ENCODE data around the gene GLRX5. TPM values are rescaled to one million over a fixed set of nuclear protein-coding genes. Genes with fewer than 3 reads are reported as not detected.
A peak's percentile ranks its signal among the peaks of the same experiment; 100 is the strongest.

GLRX5 gene
- total RNA-seq, 1 experiment from 2014 or later, result 73.1 TPM

DNA sequence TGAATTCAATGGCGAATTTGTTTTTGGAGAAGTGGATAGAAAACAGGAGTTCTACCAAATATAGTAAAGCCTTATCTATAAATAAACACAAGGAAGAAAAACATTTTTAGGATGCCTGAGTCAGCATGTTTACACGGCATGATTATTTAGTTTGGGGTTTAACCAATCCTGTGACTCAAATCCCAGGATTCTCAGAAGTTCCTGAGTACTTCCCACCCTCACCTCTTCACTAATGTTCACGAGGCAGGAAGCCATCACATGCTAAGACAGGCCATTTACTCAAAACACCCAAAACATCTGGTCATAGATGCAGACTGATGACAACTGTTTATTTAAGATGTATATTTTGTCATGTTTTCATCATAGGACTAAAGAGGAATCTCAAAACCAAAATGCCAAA is 3.4 kb upstream of the GLRX5 start:
- DNase-seq, result no peak
- Histone ChIP-seq H3K36me3 (replicated peaks; ENCODE audit: control insufficient read depth, insufficient read depth, low read length) (peaks cover 3% of the 10 kb centered on the region), H3K27me3 (ENCODE audit: control insufficient read depth, insufficient read depth, low read length) (no peaks in the 10 kb centered on the region), H3K4me3 (ENCODE audit: insufficient read depth, low read depth, low read length) (no peak overlapping the region)

GRCh38 chr14:95531969-95532368 is 2.9 kb upstream of the GLRX5 start:
- no peak overlapping the region for H3K4me3 ChIP-seq (ENCODE audit: insufficient read depth, low read depth, low read length)
- H3K27me3 ChIP-seq (ENCODE audit: control insufficient read depth, insufficient read depth, low read length), result no peaks in the 10 kb centered on the region
- no peak for DNase-seq
- peaks cover 3% of the 10 kb centered on the region for H3K36me3 ChIP-seq (replicated peaks; ENCODE audit: control insufficient read depth, insufficient read depth, low read length)

DNA sequence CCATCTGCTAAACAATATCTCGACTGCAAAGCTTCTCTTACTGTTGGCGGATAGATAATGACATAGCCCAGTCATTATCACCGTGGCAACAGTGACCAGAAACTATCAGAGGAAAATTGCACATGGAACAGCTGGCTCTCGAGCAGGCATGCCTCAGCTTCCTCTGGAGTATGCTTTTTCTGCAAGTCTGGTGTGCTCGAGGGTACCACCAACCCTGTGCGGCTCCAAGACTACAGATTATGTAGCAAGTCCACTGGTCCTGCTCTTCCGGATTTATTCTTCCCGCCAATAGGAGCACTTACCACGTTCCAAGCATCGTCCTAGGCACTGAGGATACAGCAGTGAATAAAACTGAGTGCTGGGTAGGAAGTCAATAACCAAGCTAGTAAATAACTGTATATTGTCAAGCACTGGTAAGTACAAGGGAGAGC is 1.4 kb upstream of the GLRX5 start:
- peaks cover 3% of the 10 kb centered on the region for H3K36me3 ChIP-seq (replicated peaks; ENCODE audit: control insufficient read depth, insufficient read depth, low read length)
- no peak for DNase-seq
- H3K27me3 ChIP-seq (ENCODE audit: control insufficient read depth, insufficient read depth, low read length), result no peaks in the 10 kb centered on the region
- peak overlapping the region; percentile 94 for H3K4me3 ChIP-seq (ENCODE audit: insufficient read depth, low read depth, low read length)

- Histone ChIP-seq H3K27me3 (ENCODE audit: control insufficient read depth, insufficient read depth, low read length) (no peaks in the 10 kb centered on the region), H3K4me3 (ENCODE audit: insufficient read depth, low read depth, low read length) (peak overlapping the region; percentile 94), H3K36me3 (replicated peaks; ENCODE audit: control insufficient read depth, insufficient read depth, low read length) (peaks cover 3% of the 10 kb centered on the region)
- DNase-seq, result no peak
Observed at GRCh38 chr14:95533822-95534221, 1.0 kb upstream of the GLRX5 start.

DNA sequence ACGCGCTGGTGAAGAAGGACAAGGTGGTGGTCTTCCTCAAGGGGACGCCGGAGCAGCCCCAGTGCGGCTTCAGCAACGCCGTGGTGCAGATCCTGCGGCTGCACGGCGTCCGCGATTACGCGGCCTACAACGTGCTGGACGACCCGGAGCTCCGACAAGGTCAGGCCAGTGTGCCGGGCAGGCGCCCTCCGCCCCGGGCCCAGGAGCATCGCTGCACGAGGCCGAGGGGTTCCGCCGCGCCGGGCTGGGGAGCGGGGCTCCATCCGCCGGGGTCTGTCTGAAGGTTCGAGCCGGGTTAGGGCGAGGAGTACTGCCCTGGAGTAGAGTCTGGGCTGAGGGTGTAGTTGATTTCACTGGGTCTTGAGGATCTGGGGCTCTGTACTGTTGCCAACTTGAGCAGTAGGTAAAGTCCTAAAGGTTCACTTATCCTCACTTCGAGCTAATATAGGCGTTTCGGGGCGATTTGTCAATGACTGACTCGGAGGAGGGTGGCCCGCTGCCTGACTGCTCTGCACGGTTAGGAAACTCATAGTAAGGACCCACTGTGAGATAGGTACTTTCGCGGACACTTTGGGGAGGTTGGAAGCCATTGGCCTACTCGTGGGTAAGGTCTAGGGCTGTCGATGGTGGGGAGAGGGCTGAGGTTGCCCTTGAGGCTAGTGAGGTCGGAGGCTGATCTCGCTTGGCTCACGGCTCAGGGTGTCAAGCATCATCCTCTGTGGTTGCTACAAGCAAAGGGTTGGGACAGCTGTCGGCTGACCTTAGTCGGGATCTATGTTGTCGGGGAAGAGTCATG is 574 bp downstream of the GLRX5 start:
- H3K36me3 ChIP-seq (replicated peaks; ENCODE audit: control insufficient read depth, insufficient read depth, low read length), result peaks cover 3% of the 10 kb centered on the region
- no peaks in the 10 kb centered on the region for H3K27me3 ChIP-seq (ENCODE audit: control insufficient read depth, insufficient read depth, low read length)
- DNase-seq, result peak; percentile 68
- H3K4me3 ChIP-seq (ENCODE audit: insufficient read depth, low read depth, low read length), result peak overlapping the region; percentile 92

GRCh38 chr14:95536036-95536593 is 1.3 kb downstream of the GLRX5 start:
- peak overlapping the region; percentile 92 for H3K4me3 ChIP-seq (ENCODE audit: insufficient read depth, low read depth, low read length)
- no peaks in the 10 kb centered on the region for H3K27me3 ChIP-seq (ENCODE audit: control insufficient read depth, insufficient read depth, low read length)
- peak; percentile 43 for DNase-seq
- peaks cover 3% of the 10 kb centered on the region for H3K36me3 ChIP-seq (replicated peaks; ENCODE audit: control insufficient read depth, insufficient read depth, low read length)

- no peak overlapping the region for H3K4me3 ChIP-seq (ENCODE audit: insufficient read depth, low read depth, low read length)
- DNase-seq, result no peak
- no peaks in the 10 kb centered on the region for H3K27me3 ChIP-seq (ENCODE audit: control insufficient read depth, insufficient read depth, low read length)
- H3K36me3 ChIP-seq (replicated peaks; ENCODE audit: control insufficient read depth, insufficient read depth, low read length), result peaks cover 3% of the 10 kb centered on the region
Observed at GRCh38 chr14:95536671-95537070, 1.8 kb downstream of the GLRX5 start.

GRCh38 chr14:95537298-95538089 is 2.6 kb downstream of the GLRX5 start:
- no peaks in the 10 kb centered on the region for H3K27me3 ChIP-seq (ENCODE audit: control insufficient read depth, insufficient read depth, low read length)
- no peak overlapping the region for H3K4me3 ChIP-seq (ENCODE audit: insufficient read depth, low read depth, low read length)
- DNase-seq, result no peak
- H3K36me3 ChIP-seq (replicated peaks; ENCODE audit: control insufficient read depth, insufficient read depth, low read length), result peaks cover 1% of the 10 kb centered on the region; the same call in 1 of the 2 replicates

DNA sequence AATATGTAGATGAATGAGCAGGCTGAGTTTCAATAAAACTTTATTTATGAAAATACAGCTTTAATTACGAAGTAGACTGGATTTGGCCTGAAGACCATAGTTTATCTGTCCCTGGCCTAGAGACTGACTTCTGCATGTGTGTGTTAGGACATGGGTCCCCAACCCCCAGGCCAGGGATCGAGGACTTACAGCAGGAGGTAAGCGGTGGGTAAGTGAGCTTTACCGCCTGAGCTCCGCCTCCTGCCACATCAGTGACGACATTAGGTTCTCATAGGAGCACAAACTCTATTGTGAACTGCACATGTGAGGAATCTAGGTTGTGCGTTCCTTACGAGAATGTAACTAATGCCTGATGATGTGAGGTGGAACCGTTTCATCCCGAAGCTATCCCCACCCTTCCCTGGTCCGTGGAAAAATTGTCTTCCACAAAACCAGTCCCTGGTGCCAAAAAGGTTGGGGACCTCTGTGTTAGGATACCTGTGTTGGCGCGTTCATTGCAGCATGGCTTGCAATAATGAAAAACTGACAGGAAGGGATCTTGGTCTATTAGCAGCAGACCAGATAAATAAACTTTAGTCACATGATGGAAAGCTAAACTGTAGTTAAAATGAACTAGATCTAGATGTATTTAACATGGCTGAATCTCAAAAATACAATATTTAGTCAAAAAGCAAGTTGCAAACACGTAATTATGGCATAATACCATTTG is 4.1 kb downstream of the GLRX5 start:
- no peaks in the 10 kb centered on the region for H3K36me3 ChIP-seq (replicated peaks; ENCODE audit: control insufficient read depth, insufficient read depth, low read length)
- DNase-seq, result no peak
- no peak overlapping the region for H3K4me3 ChIP-seq (ENCODE audit: insufficient read depth, low read depth, low read length)
- no peaks in the 10 kb centered on the region for H3K27me3 ChIP-seq (ENCODE audit: control insufficient read depth, insufficient read depth, low read length)

DNA sequence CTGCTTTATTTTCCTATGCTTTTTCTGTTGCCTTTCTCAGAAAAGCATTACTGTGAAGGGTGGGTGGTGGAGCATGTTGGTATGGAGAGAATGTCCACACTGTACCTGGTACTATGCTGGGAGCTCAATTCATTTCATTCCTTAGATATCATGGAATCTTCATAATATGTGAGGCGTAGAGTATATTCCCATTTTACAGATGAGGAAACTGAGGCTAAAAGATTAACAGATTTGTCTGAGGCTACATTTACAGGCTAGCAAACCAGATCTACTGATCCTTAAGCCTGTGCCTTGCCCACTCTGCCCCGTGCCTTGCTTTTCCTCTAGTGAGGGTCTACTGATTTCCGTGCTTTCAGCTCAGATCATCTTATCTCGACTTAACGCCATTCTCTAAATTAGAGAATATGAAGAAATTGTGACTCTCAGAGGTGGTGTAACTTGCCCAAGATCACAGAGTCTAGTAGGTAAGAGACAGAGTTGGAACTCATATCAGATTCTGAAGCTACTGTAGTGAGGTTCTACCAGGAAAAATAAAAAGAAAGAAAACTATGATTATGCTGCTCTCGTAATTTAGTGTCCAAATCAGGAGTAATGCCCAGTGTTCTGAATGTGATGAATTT is 5.5 kb downstream of the GLRX5 start:
- H3K27me3 ChIP-seq (ENCODE audit: control insufficient read depth, insufficient read depth, low read length), result no peaks in the 10 kb centered on the region
- no peak overlapping the region for H3K4me3 ChIP-seq (ENCODE audit: insufficient read depth, low read depth, low read length)
- H3K36me3 ChIP-seq (replicated peaks; ENCODE audit: control insufficient read depth, insufficient read depth, low read length), result no peaks in the 10 kb centered on the region
- DNase-seq, result no peak

DNA sequence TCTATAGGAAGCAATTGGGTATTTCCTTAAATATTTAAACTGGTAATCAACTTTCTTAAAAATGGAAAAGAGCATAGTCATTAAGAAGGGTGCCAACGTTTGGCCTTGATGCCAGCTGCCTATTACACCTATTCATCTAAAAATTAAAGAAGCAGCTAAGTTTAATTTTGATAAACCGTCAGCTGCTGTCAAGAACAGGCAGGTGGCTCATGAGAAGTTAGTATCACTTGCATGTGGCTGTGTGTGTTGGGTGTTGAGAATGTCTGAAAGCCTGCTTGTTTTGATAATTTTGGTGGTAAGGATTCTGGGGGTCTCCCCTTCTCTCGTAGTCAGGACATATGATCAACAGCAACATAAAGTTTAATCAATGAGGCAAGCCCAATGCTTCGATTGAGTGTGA is 6.5 kb downstream of the GLRX5 start:
- Histone ChIP-seq H3K36me3 (replicated peaks; ENCODE audit: control insufficient read depth, insufficient read depth, low read length) (no peaks in the 10 kb centered on the region), H3K4me3 (ENCODE audit: insufficient read depth, low read depth, low read length) (no peak overlapping the region), H3K27me3 (ENCODE audit: control insufficient read depth, insufficient read depth, low read length) (no peaks in the 10 kb centered on the region)
- DNase-seq, result no peak

GRCh38 chr14:95541932-95542930 is 7.4 kb downstream of the GLRX5 start:
- DNase-seq, result no peak
- Histone ChIP-seq H3K27me3 (ENCODE audit: control insufficient read depth, insufficient read depth, low read length) (no peaks in the 10 kb centered on the region), H3K4me3 (ENCODE audit: insufficient read depth, low read depth, low read length) (no peak overlapping the region), H3K36me3 (replicated peaks; ENCODE audit: control insufficient read depth, insufficient read depth, low read length) (no peaks in the 10 kb centered on the region)

GRCh38 chr14:95543021-95543420 is 8.2 kb downstream of the GLRX5 start:
- H3K27me3 ChIP-seq (ENCODE audit: control insufficient read depth, insufficient read depth, low read length), result no peaks in the 10 kb centered on the region
- no peaks in the 10 kb centered on the region for H3K36me3 ChIP-seq (replicated peaks; ENCODE audit: control insufficient read depth, insufficient read depth, low read length)
- no peak overlapping the region for H3K4me3 ChIP-seq (ENCODE audit: insufficient read depth, low read depth, low read length)
- no peak for DNase-seq
